Hepatocyte (in vitro differentiated cells): ENCODE results near the gene ZNF792. TPM values are rescaled to one million over a fixed set of nuclear protein-coding genes. Genes with fewer than 3 reads are reported as not detected.

Experiments used
- DNase-seq: peaks from one replicate; pipeline ENCODE4 v3.0.0-alpha.2; 2016; ENCODE audit warnings: low spot score
- H2AFZ ChIP-seq: fragments of 200-600 bp; sonication (generic); 2 replicates; pipeline ENCODE4 v1.6.0; 2016; ENCODE audit warnings: antibody characterized with exemption, mild to moderate bottlenecking
- H3K27ac ChIP-seq: fragments of 200-600 bp; sonication (generic); 2 replicates; pipeline ENCODE4 v1.5.1; 2016; ENCODE audit warnings: mild to moderate bottlenecking
- H3K27me3 ChIP-seq: fragments of 200-600 bp; sonication (generic); 2 replicates; pipeline ENCODE4 v1.6.1; 2016
- H3K36me3 ChIP-seq: fragments of 200-600 bp; sonication (generic); replicated peaks from 2 replicates; pipeline ENCODE4 v1.5.1; 2016; ENCODE audit warnings: low read depth; ENCODE audit not compliant: insufficient read depth
- H3K4me1 ChIP-seq: fragments of 200-600 bp; sonication (generic); 2 replicates; pipeline ENCODE4 v1.5.1; 2016; ENCODE audit warnings: mild to moderate bottlenecking, moderate library complexity; ENCODE audit not compliant: insufficient read depth
- H3K4me2 ChIP-seq: fragments of 200-600 bp; sonication (generic); 2 replicates; pipeline ENCODE4 v1.6.0; 2016
- H3K4me3 ChIP-seq: fragments of 200-600 bp; sonication (generic); 2 replicates; pipeline ENCODE4 v1.5.1; 2016; ENCODE audit warnings: mild to moderate bottlenecking
- H3K79me2 ChIP-seq: fragments of 200-600 bp; sonication (generic); 2 replicates; pipeline ENCODE4 v1.6.0; 2017; ENCODE audit warnings: mild to moderate bottlenecking
- H3K9me2 ChIP-seq: fragments of 200-600 bp; sonication (generic); replicated peaks from 2 replicates; pipeline ENCODE4 v1.6.0; 2017; ENCODE audit warnings: mild to moderate bottlenecking; ENCODE audit not compliant: insufficient read depth
- H3K9me3 ChIP-seq: fragments of 200-600 bp; sonication (generic); 2 replicates; pipeline ENCODE4 v1.5.1; 2016; ENCODE audit warnings: low read depth, mild to moderate bottlenecking
- H4K20me1 ChIP-seq: fragments of 200-600 bp; sonication (generic); 2 replicates; pipeline ENCODE4 v1.6.0; 2016; ENCODE audit warnings: mild to moderate bottlenecking; ENCODE audit not compliant: insufficient read depth, poor library complexity, severe bottlenecking
- CTCF ChIP-seq: fragments of 200-600 bp; sonication (generic); IDR thresholded peaks from 2 replicates; pipeline ENCODE4 v1.5.1; 2016; ENCODE audit warnings: antibody characterized with exemption, mild to moderate bottlenecking; ENCODE audit not compliant: poor library complexity
- EZH2 ChIP-seq: fragments of 200-600 bp; sonication (generic); IDR thresholded peaks from 2 replicates; pipeline ENCODE4 v1.6.1; 2016; ENCODE audit warnings: antibody characterized with exemption, mild to moderate bottlenecking, borderline replicate concordance
- EZH2phosphoT487 ChIP-seq: fragments of 200-600 bp; sonication (generic); IDR thresholded peaks from one replicate; pipeline ENCODE4 v1.6.1; 2018; ENCODE audit warnings: antibody characterized with exemption, mild to moderate bottlenecking, low read depth, moderate library complexity; ENCODE audit not compliant: unreplicated experiment, severe bottlenecking
- WGBS: methylation state at CpG from one replicate; pipeline ENCODE4 v1.1.6; 2016; ENCODE audit warnings: low lambda C conversion rate; ENCODE audit errors: missing lambda C conversion rate; 5-methylcytosine and 5-hydroxymethylcytosine counted together
- polyA plus RNA-seq: library from polyadenylated mRNA; unstranded; fragments of >200 nt; fragmentation: Nextera tagmentation; extraction: Ambion mirVana; gene quantifications from 2 replicates; pipeline ENCODE4 v1.2.1, GENCODE V29; 2016
- total RNA-seq: library from RNA; depleted of rRNA; stranded (reverse); fragments of >200 nt; gene quantifications from 2 replicates; pipeline ENCODE4 v1.2.3, GENCODE V29; 2014

Gene ZNF792
- total and polyA plus RNA-seq, 2 experiments from 2014 or later = 3.5 to 9.5 TPM

GRCh38 chr19:34988119-34988518 is 24.1 kb upstream of the ZNF792 start:
- Histone ChIP-seq H3K9me2 (no peaks in the 10 kb centered on the region), H3K4me1 (no peaks in the 10 kb centered on the region), H3K4me2 (no peak overlapping the region), H3K36me3 (no peaks in the 10 kb centered on the region), H4K20me1 (no peaks in the 10 kb centered on the region), H3K79me2 (no peaks in the 10 kb centered on the region), H2AFZ (no peak overlapping the region), H3K27me3 (no peaks in the 10 kb centered on the region), H3K4me3 (no peak overlapping the region), H3K9me3 (no peaks in the 10 kb centered on the region), H3K27ac (no peak overlapping the region)
- TF ChIP-seq EZH2phosphoT487 (no peak), EZH2 (no peak), CTCF (no peak)
- DNase-seq = no peak
- 100% methylated on average over 1 of the region's 1 CpG for WGBS

GRCh38 chr19:34985249-34986022 is 21.4 kb upstream of the ZNF792 start:
- WGBS = 50% methylated on average over 7 of the region's 7 CpGs

GRCh38 chr19:34984287-34984686 is 20.3 kb upstream of the ZNF792 start:
- DNase-seq = no peak
- no peaks in the 10 kb centered on the region for H3K36me3 ChIP-seq
- no peaks in the 10 kb centered on the region for H3K9me3 ChIP-seq
- H3K9me2 ChIP-seq = no peaks in the 10 kb centered on the region
- H4K20me1 ChIP-seq = no peaks in the 10 kb centered on the region
- H3K4me1 ChIP-seq = no peaks in the 10 kb centered on the region
- no peak overlapping the region for H3K4me3 ChIP-seq
- H2AFZ ChIP-seq = no peak overlapping the region
- no peaks in the 10 kb centered on the region for H3K79me2 ChIP-seq
- WGBS = 88% methylated on average over 3 of the region's 3 CpGs
- TF ChIP-seq CTCF (no peak), EZH2 (no peak), EZH2phosphoT487 (no peak)
- no peak overlapping the region for H3K27ac ChIP-seq
- H3K27me3 ChIP-seq = no peaks in the 10 kb centered on the region
- no peak overlapping the region for H3K4me2 ChIP-seq

More at GRCh38 chr19:34985249-34986022, 21.4 kb upstream of the ZNF792 start:
- no peak for TF ChIP-seq EZH2
- no peak for TF ChIP-seq EZH2phosphoT487
- no peak for TF ChIP-seq CTCF
- no peaks in the 10 kb centered on the region for H3K9me2 ChIP-seq
- no peak overlapping the region for H3K27ac ChIP-seq
- no peaks in the 10 kb centered on the region for H3K27me3 ChIP-seq
- H2AFZ ChIP-seq = no peak overlapping the region
- no peak overlapping the region for H3K4me3 ChIP-seq
- no peak for DNase-seq
- H3K9me3 ChIP-seq = no peaks in the 10 kb centered on the region
- H3K4me1 ChIP-seq = no peaks in the 10 kb centered on the region
- no peaks in the 10 kb centered on the region for H3K36me3 ChIP-seq
- H3K79me2 ChIP-seq = no peaks in the 10 kb centered on the region
- no peaks in the 10 kb centered on the region for H4K20me1 ChIP-seq
- H3K4me2 ChIP-seq = no peak overlapping the region
